Measurements from ENCODE around the gene NRDE2.

The NRDE2 gene

DNA sequence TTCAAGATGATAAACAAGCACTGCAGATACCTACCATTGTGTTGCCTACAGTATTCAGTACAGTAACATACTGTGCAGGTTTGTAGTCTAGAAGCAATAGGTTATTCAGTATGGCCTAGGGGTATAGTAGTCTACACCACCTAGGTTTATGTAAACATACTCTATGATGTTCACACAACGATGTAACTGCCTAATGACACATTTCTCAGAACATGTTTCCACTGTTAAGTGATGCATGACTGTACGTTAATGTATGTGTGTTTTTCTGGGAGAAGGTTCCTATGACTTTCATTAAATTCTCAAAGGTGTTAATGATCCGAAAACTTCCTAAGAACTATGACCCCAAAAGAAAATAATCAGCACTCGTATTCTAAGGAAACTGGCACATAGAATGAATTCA lies 44.2 kb upstream of the NRDE2 start:
- Histone ChIP-seq H3K27me3 (ENCODE audit: insufficient read depth, low read depth, severe bottlenecking) (no peaks in the 10 kb centered on the region), H3K4me3 (ENCODE audit: low read depth, low read length) (no peak overlapping the region), H3K27ac (no peak overlapping the region), H3K36me3 (no peaks in the 10 kb centered on the region), H3K9me3 (ENCODE audit: severe bottlenecking) (no peaks in the 10 kb centered on the region)
- no peak for DNase-seq
- TF ChIP-seq, protein P1, sequence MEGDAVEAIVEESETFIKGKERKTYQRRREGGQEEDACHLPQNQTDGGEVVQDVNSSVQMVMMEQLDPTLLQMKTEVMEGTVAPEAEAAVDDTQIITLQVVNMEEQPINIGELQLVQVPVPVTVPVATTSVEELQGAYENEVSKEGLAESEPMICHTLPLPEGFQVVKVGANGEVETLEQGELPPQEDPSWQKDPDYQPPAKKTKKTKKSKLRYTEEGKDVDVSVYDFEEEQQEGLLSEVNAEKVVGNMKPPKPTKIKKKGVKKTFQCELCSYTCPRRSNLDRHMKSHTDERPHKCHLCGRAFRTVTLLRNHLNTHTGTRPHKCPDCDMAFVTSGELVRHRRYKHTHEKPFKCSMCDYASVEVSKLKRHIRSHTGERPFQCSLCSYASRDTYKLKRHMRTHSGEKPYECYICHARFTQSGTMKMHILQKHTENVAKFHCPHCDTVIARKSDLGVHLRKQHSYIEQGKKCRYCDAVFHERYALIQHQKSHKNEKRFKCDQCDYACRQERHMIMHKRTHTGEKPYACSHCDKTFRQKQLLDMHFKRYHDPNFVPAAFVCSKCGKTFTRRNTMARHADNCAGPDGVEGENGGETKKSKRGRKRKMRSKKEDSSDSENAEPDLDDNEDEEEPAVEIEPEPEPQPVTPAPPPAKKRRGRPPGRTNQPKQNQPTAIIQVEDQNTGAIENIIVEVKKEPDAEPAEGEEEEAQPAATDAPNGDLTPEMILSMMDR (IDR thresholded peaks at IDR 0.05; ENCODE audit: low read depth, low read length), result no peak

- Histone ChIP-seq H3K4me3 (ENCODE audit: low read depth, low read length) (no peak overlapping the region), H3K36me3 (no peaks in the 10 kb centered on the region), H3K27me3 (ENCODE audit: insufficient read depth, low read depth, severe bottlenecking) (no peaks in the 10 kb centered on the region), H3K27ac (no peak overlapping the region), H3K9me3 (ENCODE audit: severe bottlenecking) (no peaks in the 10 kb centered on the region)
- no peak for DNase-seq
- TF ChIP-seq, protein P1 (IDR thresholded peaks at IDR 0.05; ENCODE audit: low read depth, low read length), result no peak
These were observed 43.1 kb upstream of the NRDE2 start for GRCh38 chr14:90374813-90375212.

- no peaks in the 10 kb centered on the region for H3K36me3 ChIP-seq
- no peak for DNase-seq
- no peak overlapping the region for H3K4me3 ChIP-seq (ENCODE audit: low read depth, low read length)
- no peak overlapping the region for H3K27ac ChIP-seq
- no peaks in the 10 kb centered on the region for H3K27me3 ChIP-seq (ENCODE audit: insufficient read depth, low read depth, severe bottlenecking)
- TF ChIP-seq, protein P1 (IDR thresholded peaks at IDR 0.05; ENCODE audit: low read depth, low read length), result no peak
- no peaks in the 10 kb centered on the region for H3K9me3 ChIP-seq (ENCODE audit: severe bottlenecking)
These were observed 42.1 kb upstream of the NRDE2 start for GRCh38 chr14:90373887-90374286.

- no peaks in the 10 kb centered on the region for H3K27me3 ChIP-seq (ENCODE audit: insufficient read depth, low read depth, severe bottlenecking)
- no peaks in the 10 kb centered on the region for H3K9me3 ChIP-seq (ENCODE audit: severe bottlenecking)
- TF ChIP-seq, protein P1 (IDR thresholded peaks at IDR 0.05; ENCODE audit: low read depth, low read length), result no peak
- H3K36me3 ChIP-seq, result no peaks in the 10 kb centered on the region
- DNase-seq, result no peak
- no peak overlapping the region for H3K27ac ChIP-seq
- no peak overlapping the region for H3K4me3 ChIP-seq (ENCODE audit: low read depth, low read length)
These were observed 37.4 kb upstream of the NRDE2 start for GRCh38 chr14:90368946-90369721.

- no peaks in the 10 kb centered on the region for H3K9me3 ChIP-seq (ENCODE audit: severe bottlenecking)
- TF ChIP-seq, protein P1 (IDR thresholded peaks at IDR 0.05; ENCODE audit: low read depth, low read length), result no peak
- no peak overlapping the region for H3K4me3 ChIP-seq (ENCODE audit: low read depth, low read length)
- DNase-seq, result no peak
- no peaks in the 10 kb centered on the region for H3K27me3 ChIP-seq (ENCODE audit: insufficient read depth, low read depth, severe bottlenecking)
- no peaks in the 10 kb centered on the region for H3K36me3 ChIP-seq
- no peak overlapping the region for H3K27ac ChIP-seq
These were observed 30.8 kb upstream of the NRDE2 start for GRCh38 chr14:90362558-90362896.

Data from WERI-Rb-1 (cell line).